Skeletal muscle satellite cell (primary cell): ENCODE measurements around the gene ZNF837.
A peak's percentile ranks its signal among the peaks of the same experiment; 100 is the strongest.

Experiments used
- H3K27me3 ChIP-seq: 2 replicates; pipeline ENCODE4 v1.7.0; 2013; ENCODE audit warnings: low read length; ENCODE audit not compliant: control insufficient read depth, insufficient read depth
- H3K36me3 ChIP-seq: 2 replicates; pipeline ENCODE4 v1.7.0; 2013; ENCODE audit warnings: mild to moderate bottlenecking, control low read depth, low read length; ENCODE audit not compliant: insufficient read depth
- H3K4me1 ChIP-seq: 2 replicates; pipeline ENCODE4 v1.7.0; 2013; ENCODE audit warnings: low read length; ENCODE audit not compliant: control insufficient read depth, insufficient read depth
- H3K4me2 ChIP-seq: 2 replicates; pipeline ENCODE4 v1.7.0; 2013; ENCODE audit warnings: mild to moderate bottlenecking, low read length
- H3K4me3 ChIP-seq: 2 replicates; pipeline ENCODE4 v1.7.0; 2013; ENCODE audit warnings: low read length
- H3K9ac ChIP-seq: 2 replicates; pipeline ENCODE4 v1.7.0; 2013; ENCODE audit warnings: mild to moderate bottlenecking, low read depth, low read length, moderate library complexity
- H3K9me3 ChIP-seq: replicated peaks from 2 replicates; pipeline ENCODE4 v1.7.0; 2013; ENCODE audit warnings: mild to moderate bottlenecking, control low read depth, low read length

ZNF837 gene

DNA sequence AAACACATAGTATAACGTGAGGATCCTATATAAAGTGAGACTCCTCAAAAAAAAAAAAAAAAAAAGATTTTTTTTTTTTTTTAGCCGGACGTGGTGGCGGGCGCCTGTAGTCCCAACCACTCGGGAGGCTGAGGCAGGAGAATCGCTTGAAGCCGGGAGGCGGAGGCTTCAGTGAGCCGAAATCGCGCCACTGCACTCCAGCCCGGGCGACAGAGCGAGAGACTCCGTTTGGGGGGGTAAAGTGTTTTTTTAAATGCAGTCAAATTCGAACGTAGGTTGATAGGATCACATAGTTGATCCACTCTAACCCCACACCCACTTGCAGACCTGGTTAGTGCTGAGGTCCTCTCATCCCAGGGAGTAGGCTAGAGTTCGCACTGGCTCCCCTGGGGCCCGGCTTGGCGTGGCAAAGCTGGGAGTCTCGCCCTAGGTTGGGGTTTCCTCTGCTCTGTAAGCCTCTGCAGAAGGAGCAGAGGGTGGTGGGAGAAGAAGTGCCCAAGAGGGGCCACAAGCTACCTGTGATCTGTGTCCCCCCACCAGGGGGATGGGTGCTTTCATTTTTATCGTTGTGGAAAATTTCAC is 21.1 kb upstream of the ZNF837 start:
- no peaks in the 10 kb centered on the region for H3K27me3 ChIP-seq
- H3K9me3 ChIP-seq = no peaks in the 10 kb centered on the region
- H3K4me2 ChIP-seq = peak overlapping the region; percentile 88
- H3K9ac ChIP-seq = peak overlapping the region; percentile 64
- H3K36me3 ChIP-seq = no peaks in the 10 kb centered on the region
- H3K4me3 ChIP-seq = peak overlapping the region; percentile 78
- H3K4me1 ChIP-seq = peaks cover 14% of the 10 kb centered on the region

DNA sequence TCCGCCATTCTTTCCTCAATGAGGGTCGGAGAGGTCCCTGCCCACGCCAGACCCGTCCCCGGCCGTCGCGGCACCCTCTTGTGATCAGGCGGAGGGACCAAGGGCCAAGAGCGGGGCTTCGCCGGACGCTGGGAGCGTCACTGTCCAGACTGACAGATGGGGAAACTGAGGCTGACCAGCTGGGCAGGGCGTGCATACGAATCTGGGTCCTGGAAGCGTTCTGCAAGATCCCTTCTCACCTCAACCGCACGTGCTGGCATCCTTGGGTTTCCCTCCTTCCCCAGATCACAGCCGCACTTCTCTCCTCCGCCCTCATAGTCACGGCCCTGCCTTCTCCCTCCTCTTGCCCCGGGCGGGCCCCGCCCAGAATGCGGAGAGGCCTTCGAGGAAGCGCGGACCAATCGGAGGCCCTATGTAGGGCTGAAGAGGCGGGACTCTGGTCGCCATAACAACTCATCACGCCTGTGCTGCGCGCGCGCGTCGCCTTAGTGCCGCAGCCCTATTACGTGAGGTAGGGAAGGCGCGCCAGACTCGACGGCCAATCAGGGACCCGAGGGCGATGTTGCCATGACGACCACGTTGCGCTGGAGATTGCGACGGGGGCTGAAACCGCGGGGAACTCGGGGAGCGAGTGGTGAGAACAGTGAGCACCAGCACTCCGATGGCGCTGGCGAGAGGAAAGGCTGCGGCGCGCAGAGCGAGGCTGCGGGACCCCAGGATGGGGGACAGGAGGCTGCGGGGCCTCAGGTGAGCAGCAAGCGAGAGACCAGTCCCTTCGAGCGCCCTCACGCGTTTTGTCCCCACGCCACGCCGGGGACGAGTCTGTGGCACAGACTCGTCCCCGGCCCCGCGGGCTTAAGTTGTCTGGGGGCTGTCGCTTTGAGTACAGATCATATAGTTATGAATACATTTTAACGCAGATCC is 20.3 kb upstream of the ZNF837 start:
- no peaks in the 10 kb centered on the region for H3K36me3 ChIP-seq
- no peaks in the 10 kb centered on the region for H3K27me3 ChIP-seq
- peaks cover 14% of the 10 kb centered on the region for H3K4me1 ChIP-seq
- peak overlapping the region; percentile 82 for H3K4me3 ChIP-seq
- peak overlapping the region; percentile 75 for H3K9ac ChIP-seq
- no peaks in the 10 kb centered on the region for H3K9me3 ChIP-seq
- H3K4me2 ChIP-seq = peak overlapping the region; percentile 98

DNA sequence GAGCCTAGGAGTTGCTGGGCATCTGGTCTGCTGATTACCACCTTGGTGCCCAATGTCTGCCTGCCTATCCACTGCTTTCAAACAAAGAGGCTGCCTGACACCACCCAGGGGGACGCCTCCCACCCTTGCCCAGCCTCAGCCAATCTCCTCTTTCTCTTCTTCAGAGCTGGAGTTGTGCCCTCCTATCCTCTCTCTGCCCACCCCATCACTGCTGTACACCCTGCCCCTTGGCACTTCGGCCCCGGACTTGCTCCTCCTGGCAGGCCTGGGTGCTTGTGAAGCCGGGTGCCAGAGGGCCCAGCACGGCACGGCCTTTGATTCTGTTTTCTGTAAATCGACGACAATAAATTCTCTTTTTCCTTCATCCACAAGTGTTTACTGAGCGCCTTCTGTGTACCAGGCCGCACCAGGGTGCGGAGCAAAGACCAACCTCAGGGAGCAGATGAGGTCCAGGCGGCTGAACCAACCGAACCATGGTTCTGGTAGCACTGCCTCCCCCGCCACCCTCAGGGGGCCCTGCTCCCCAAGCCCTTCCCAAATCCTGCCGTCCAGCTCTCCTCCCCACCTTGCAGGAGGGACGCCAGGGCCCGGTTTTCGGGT is 19.6 kb upstream of the ZNF837 start:
- H3K36me3 ChIP-seq = no peaks in the 10 kb centered on the region
- H3K27me3 ChIP-seq = no peaks in the 10 kb centered on the region
- H3K4me1 ChIP-seq = peaks cover 17% of the 10 kb centered on the region
- H3K4me2 ChIP-seq = peak overlapping the region; percentile 98
- peak overlapping the region; percentile 82 for H3K4me3 ChIP-seq
- no peaks in the 10 kb centered on the region for H3K9me3 ChIP-seq
- H3K9ac ChIP-seq = peak overlapping the region; percentile 75

DNA sequence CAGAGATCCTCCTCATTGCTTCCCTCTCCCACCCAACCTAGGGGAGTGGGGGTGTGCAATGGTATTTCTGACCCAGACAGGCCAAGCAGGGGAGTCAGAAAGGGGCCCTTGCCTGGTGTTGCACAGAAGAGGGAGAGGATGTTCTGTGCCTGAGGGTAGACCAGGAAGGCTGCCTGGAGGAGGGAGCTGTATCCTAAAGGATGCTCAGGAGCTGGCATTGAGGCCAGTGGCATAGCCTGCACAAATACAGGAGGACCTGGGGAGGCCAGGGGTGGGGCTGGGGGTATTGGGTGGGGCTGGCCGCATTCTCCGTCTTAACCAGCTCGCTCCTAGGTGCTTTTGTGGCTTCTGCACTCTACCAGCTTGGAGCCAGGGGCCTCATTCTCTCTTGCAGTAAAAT is 19.1 kb upstream of the ZNF837 start:
- Histone ChIP-seq H3K36me3 (peaks cover 5% of the 10 kb centered on the region), H3K4me1 (peaks cover 17% of the 10 kb centered on the region), H3K9me3 (no peaks in the 10 kb centered on the region), H3K4me2 (peak overlapping the region; percentile 98), H3K4me3 (no peak overlapping the region), H3K9ac (no peak overlapping the region), H3K27me3 (no peaks in the 10 kb centered on the region)

DNA sequence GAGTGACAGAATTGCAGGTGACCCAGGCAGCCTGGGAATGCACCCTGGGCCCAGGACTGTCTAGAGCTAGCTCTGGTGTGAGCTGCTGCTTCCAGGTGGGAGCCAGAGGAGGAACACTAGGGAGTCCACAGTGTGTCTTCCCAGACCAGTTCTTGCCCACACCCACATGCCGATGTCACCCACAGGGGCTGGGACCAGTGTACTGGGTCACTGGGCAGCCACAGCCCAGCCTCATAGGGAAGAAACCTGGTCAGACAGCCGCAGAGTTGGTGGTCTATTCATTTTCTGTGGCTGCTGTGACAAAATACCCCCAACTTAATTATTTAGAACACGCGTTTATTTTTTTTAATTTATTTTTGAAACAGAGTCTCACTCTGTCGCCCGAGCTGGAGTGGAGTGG is 17.7 kb upstream of the ZNF837 start:
- H3K4me2 ChIP-seq = no peak overlapping the region
- no peaks in the 10 kb centered on the region for H3K9me3 ChIP-seq
- no peak overlapping the region for H3K4me3 ChIP-seq
- H3K9ac ChIP-seq = no peak overlapping the region
- peaks cover 18% of the 10 kb centered on the region for H3K36me3 ChIP-seq
- no peaks in the 10 kb centered on the region for H3K27me3 ChIP-seq
- peaks cover 17% of the 10 kb centered on the region for H3K4me1 ChIP-seq

DNA sequence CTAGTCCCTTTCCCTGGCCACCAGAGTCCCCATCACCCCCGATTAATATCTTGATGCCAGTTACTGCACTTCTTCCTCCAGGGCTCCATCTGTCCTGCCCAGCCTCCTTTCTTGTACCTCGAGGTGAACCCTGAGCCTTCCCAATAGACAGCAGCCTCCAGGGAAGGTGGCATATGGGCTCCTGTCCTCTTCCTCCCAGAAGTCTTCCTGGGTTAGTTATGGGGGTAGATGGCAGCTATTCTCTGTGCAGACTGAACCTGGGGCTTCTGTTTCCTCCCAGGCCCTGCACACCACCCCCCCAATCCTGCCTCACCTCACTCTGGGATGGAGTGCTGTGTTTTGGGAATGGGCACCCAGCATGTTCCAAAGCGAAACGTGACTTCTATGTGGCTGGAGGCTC is 17.3 kb upstream of the ZNF837 start:
- Histone ChIP-seq H3K4me1 (peaks cover 17% of the 10 kb centered on the region), H3K9ac (no peak overlapping the region), H3K4me3 (no peak overlapping the region), H3K27me3 (no peaks in the 10 kb centered on the region), H3K4me2 (no peak overlapping the region), H3K36me3 (peaks cover 23% of the 10 kb centered on the region), H3K9me3 (no peaks in the 10 kb centered on the region)

DNA sequence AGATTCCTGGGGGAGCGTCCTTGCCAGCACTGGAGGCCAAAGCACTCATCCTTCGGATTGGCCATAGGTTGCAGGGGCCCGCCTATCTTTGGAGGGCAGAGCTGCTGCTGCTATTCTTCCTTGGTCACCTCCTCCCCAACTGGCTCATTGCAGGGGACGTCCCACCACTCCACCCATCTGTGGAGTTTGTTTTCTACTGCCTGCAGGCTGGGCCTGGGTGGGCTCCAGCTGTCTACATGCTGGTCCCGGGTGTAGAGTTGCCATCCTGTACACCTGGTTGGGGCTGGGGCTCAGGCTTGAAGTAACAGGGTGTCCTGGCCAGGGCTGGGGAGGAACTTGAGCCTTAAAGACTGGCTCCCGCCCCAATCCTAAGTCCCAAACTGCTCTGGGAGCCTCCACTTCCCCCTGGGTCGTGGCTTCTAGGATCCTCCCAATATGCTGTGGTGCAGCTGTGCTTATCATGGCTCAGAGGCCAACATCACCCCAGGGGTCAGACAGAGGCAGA is 16.8 kb upstream of the ZNF837 start:
- peaks cover 17% of the 10 kb centered on the region for H3K4me1 ChIP-seq
- H3K4me2 ChIP-seq = no peak overlapping the region
- no peak overlapping the region for H3K9ac ChIP-seq
- H3K27me3 ChIP-seq = no peaks in the 10 kb centered on the region
- H3K9me3 ChIP-seq = no peaks in the 10 kb centered on the region
- peaks cover 28% of the 10 kb centered on the region for H3K36me3 ChIP-seq
- no peak overlapping the region for H3K4me3 ChIP-seq

DNA sequence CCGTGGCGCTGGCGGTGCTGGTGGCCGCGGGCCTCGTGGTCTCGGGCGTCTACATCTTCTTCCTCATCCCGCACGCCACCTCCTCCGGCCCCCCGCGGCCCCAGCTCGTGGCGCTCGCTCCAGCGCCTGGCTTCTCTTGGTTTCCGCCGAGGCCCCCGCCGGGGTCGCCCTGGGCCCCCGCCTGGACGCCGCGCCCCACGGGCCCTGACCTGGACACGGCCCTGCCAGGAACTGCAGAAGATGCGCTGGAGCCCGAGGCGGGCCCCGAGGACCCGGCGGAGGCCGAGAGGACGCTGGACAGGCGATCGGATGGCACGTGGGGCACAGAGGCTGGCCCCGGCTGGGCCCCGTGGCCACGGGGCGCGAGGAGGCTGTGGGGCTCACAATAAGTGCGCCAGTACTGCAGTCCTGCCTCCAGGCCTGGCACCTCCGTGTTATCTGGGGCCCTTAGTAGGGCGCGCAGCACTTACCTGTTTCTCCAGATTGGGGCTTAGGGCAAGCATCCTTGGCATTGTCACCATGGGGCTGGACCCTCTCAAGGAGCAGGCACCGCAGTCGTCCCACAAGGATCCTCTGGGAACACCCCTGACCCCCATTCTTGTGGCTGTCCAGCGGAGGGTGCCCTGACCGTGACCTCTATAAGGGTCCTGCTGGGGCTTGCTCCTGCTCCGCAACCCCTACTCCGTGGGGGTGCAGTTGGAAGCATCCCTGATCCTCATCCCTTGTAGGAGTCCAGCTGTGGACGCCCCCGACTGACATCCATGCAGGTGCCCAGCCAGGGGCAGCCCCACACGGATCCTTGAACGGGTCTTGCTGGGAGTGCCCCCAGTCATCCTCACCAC is 16.1 kb upstream of the ZNF837 start:
- H3K9me3 ChIP-seq = no peaks in the 10 kb centered on the region
- H3K9ac ChIP-seq = no peak overlapping the region
- no peak overlapping the region for H3K4me3 ChIP-seq
- peaks cover 13% of the 10 kb centered on the region for H3K4me1 ChIP-seq
- no peak overlapping the region for H3K4me2 ChIP-seq
- no peaks in the 10 kb centered on the region for H3K27me3 ChIP-seq
- peaks cover 33% of the 10 kb centered on the region for H3K36me3 ChIP-seq

DNA sequence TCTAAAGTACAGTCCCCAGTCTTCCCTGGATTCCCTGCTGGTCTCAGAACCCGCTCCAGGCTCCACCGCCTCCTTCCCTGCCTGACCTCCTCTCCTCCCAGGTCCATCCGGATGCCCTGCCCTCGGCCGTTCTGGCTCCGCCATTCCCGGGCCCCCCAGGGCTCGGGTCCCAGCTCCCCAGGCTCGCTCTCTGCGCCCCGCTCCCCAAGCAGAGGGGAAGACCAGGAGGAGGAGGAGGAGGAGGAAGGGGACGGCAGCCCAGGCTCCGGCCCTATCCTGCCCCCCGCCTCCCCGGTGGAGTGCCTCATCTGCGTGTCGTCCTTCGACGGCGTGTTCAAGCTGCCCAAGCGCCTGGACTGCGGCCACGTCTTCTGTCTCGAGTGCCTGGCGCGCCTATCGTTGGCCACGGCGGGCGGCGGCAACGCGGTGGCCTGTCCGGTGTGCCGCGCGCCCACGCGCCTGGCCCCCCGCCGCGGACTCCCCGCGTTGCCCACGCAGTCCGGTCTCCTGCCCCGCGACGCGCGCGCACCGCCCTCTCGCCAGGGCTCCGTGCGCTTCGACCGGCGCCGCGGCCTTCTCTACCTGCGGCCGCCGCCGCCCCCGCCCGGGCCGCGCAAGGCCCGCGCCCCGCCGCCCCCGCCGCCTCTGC is 15.3 kb upstream of the ZNF837 start:
- peaks cover 39% of the 10 kb centered on the region for H3K36me3 ChIP-seq
- no peak overlapping the region for H3K9ac ChIP-seq
- no peaks in the 10 kb centered on the region for H3K9me3 ChIP-seq
- peaks cover 13% of the 10 kb centered on the region for H3K4me1 ChIP-seq
- no peak overlapping the region for H3K4me3 ChIP-seq
- H3K27me3 ChIP-seq = no peaks in the 10 kb centered on the region
- H3K4me2 ChIP-seq = peak overlapping the region; percentile 25

DNA sequence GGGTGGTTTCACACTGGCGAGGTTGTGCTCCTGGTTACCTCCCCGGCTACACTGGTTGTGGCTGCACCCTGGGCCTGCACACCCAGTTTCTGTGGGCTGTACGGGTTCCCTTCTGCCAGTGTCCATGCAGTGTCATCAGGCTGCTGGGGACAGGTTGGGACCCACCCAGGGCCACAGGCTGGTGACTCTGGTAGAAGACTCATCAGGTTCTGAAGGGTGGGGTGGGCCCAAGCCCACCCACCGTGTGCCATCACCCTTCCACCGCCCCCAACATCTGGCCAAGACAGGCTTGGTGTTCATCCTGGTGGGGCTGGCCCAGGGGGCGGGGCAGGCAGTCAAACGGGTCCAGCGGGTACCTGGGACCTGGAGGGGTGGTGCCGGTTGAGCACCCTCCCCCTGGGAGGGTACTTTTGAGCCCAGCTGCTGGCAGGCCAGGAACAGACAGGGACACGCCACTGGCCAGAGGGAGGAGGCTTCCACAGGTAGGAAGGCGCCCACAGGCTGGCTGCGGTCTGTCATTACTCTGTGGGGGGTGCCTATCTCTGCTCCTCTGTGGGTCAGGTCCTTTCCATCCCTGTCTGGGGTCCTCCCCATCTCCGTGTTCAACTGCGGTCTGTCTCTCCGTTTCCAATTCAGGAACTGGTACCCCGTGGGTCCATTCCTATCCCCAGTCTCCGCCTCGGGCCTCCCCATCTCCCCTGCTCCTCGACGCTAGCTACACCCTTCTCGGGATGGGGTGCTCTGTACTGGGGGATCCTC is 14.6 kb upstream of the ZNF837 start, which contains the start of gene RNF225:
RNF225 (plus strand) TSS at position 437 of the 759 bp plus-strand sequence. CDS start 434 bp downstream, outside the sequence.
- Histone ChIP-seq H3K9me3 (no peaks in the 10 kb centered on the region), H3K4me2 (peak within 1 kb of the TSS; percentile 25), H3K4me3 (no peak within 1 kb of the TSS), H3K27me3 (no peaks in the 10 kb centered on the region), H3K36me3 (peaks cover 45% of the 10 kb centered on the region), H3K9ac (no peak within 1 kb of the TSS), H3K4me1 (peaks cover 6% of the 10 kb centered on the region)
